NT2/D1 (cell line): Measurements from ENCODE around the gene PEX10.

Experiments
- DNase-seq: peaks from one replicate; pipeline ENCODE4 v3.0.0-alpha.2; 2011; ENCODE audit warnings: low read depth, low spot score
- H3K27me3 ChIP-seq: 2 replicates; pipeline ENCODE4 v1.6.0; 2011; ENCODE audit warnings: mild to moderate bottlenecking; ENCODE audit not compliant: insufficient read length, insufficient read depth
- H3K36me3 ChIP-seq: 2 replicates; pipeline ENCODE4 v1.6.1; 2011; ENCODE audit warnings: mild to moderate bottlenecking, low read length, mixed read lengths; ENCODE audit not compliant: insufficient read depth, insufficient read length
- H3K4me1 ChIP-seq: 2 replicates; pipeline ENCODE4 v1.5.1; 2011; ENCODE audit not compliant: insufficient read depth, insufficient read length
- H3K4me3 ChIP-seq: 2 replicates; pipeline ENCODE4 v1.5.1; 2011; ENCODE audit warnings: low read depth; ENCODE audit not compliant: insufficient read length
- H3K9ac ChIP-seq: 2 replicates; pipeline ENCODE4 v1.6.0; 2011; ENCODE audit warnings: low read depth; ENCODE audit not compliant: insufficient read length
- H3K9me3 ChIP-seq: 2 replicates; pipeline ENCODE4 v1.5.1; 2011; ENCODE audit warnings: mild to moderate bottlenecking, low read length; ENCODE audit not compliant: insufficient read depth
- SUZ12 ChIP-seq: IDR thresholded peaks from 2 replicates; pipeline ENCODE4 v1.6.1; 2011; ENCODE audit not compliant: insufficient read length, insufficient read depth; ENCODE audit errors: extremely low read depth
- YY1 ChIP-seq: IDR thresholded peaks from 2 replicates; pipeline ENCODE4 v1.6.1; 2011; ENCODE audit not compliant: insufficient read length, insufficient read depth
- ZNF274 ChIP-seq: IDR thresholded peaks from 2 replicates; pipeline ENCODE4 v1.6.1; 2011; ENCODE audit warnings: mild to moderate bottlenecking, low read depth, low read length

Gene PEX10

GRCh38 chr1:2437617-2438016 is 25.3 kb upstream of the PEX10 start:
- Histone ChIP-seq H3K9me3 (no peaks in the 10 kb centered on the region), H3K27me3 (peaks cover 13% of the 10 kb centered on the region), H3K9ac (no peak overlapping the region), H3K36me3 (no peaks in the 10 kb centered on the region), H3K4me1 (peaks cover 1% of the 10 kb centered on the region), H3K4me3 (no peak overlapping the region)
- TF ChIP-seq SUZ12: no peak
- no peak for TF ChIP-seq YY1
- no peak for TF ChIP-seq ZNF274
- no peak for DNase-seq

DNA sequence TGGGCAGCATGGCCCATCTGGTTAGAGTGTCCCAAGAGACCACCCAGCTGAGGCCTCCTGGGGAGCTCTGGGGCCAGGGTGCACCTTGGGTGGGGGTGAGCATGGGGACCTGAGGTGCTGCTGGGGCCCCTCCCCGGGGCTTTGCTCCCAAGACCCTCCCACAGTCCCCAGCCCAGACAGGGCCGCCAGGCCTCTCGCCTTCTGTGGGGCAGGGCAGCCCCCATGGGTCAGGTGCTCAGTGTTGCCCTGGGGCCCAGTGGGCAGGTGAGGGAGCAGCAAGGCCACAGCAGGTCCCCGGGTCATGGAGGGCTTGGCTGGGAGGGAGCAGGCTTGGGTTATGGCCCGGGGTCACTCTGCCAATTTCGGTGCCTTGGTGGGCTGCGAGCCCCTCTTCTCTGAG is 24.5 kb upstream of the PEX10 start:
- H3K36me3 ChIP-seq: no peaks in the 10 kb centered on the region
- no peak overlapping the region for H3K9ac ChIP-seq
- no peak for DNase-seq
- H3K4me3 ChIP-seq: no peak overlapping the region
- H3K27me3 ChIP-seq: peaks cover 6% of the 10 kb centered on the region
- peaks cover 4% of the 10 kb centered on the region for H3K4me1 ChIP-seq
- no peak for TF ChIP-seq YY1
- TF ChIP-seq ZNF274: no peak
- no peak for TF ChIP-seq SUZ12
- H3K9me3 ChIP-seq: no peaks in the 10 kb centered on the region

GRCh38 chr1:2435746-2436355 is 23.5 kb upstream of the PEX10 start:
- no peak overlapping the region for H3K9ac ChIP-seq
- peaks cover 4% of the 10 kb centered on the region for H3K27me3 ChIP-seq
- no peak for DNase-seq
- peaks cover 10% of the 10 kb centered on the region for H3K4me1 ChIP-seq
- H3K9me3 ChIP-seq: no peaks in the 10 kb centered on the region
- H3K36me3 ChIP-seq: no peaks in the 10 kb centered on the region
- no peak overlapping the region for H3K4me3 ChIP-seq
- TF ChIP-seq SUZ12 (no peak), ZNF274 (no peak), YY1 (no peak)

DNA sequence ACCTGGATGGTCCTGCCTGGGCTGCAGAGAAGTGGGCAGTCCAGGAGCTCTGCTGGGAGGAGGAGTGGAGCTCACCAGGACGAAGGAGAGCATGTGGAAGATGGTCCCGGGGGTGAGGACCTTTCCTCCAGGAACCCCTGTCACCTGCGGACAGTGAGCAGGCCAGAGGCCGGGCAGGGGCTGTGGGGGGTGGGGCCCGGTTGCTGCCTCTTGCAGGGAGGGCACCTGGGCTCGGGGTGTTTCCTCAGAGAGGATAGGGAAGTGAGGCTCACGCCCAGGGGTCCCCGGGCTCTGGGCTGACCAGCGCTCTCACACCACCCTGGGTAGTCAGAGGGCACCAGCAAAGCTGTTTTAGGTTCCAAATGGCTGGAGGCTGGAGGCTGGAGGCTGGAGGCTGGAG is 22.7 kb upstream of the PEX10 start:
- TF ChIP-seq SUZ12 (no peak), ZNF274 (no peak), YY1 (no peak)
- H3K27me3 ChIP-seq: peaks cover 4% of the 10 kb centered on the region

GRCh38 chr1:2433936-2434655 is 21.7 kb upstream of the PEX10 start:
- no peak for TF ChIP-seq SUZ12
- no peak for TF ChIP-seq ZNF274
- no peak for TF ChIP-seq YY1
- no peak overlapping the region for H3K9ac ChIP-seq
- peaks cover 4% of the 10 kb centered on the region for H3K27me3 ChIP-seq
- no peak overlapping the region for H3K4me3 ChIP-seq
- no peak for DNase-seq
- peaks cover 10% of the 10 kb centered on the region for H3K4me1 ChIP-seq
- no peaks in the 10 kb centered on the region for H3K36me3 ChIP-seq
- H3K9me3 ChIP-seq: peaks cover 14% of the 10 kb centered on the region; the same call in 1 of the 2 replicates

More for the DNA sequence above, 22.7 kb upstream of the PEX10 start:
- Histone ChIP-seq H3K9me3 (peaks cover 4% of the 10 kb centered on the region; the same call in 1 of the 2 replicates), H3K36me3 (no peaks in the 10 kb centered on the region), H3K9ac (no peak overlapping the region), H3K4me3 (no peak overlapping the region), H3K4me1 (peaks cover 10% of the 10 kb centered on the region)
- DNase-seq: no peak

DNA sequence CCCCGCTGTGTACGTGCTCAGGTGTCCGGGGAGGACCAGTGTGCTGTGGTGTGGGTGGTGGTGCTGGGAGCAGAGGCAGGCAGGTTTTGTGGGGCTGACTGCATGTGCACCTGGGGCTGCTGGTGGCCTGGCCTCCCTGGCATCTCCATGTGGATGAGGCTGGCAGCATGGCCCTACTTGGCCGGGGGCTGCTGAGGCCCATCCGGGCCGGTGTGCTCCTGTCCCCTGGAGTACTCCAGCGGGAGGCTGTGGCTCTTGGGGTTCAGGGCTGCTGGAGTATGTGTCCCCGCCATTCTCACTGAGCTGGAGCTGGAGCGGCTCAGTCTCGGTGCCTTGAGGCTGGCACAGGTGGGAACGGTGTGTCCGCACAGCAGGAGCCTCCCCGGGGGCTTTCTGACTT is 20.8 kb upstream of the PEX10 start:
- H3K27me3 ChIP-seq: peaks cover 4% of the 10 kb centered on the region
- no peak overlapping the region for H3K4me3 ChIP-seq
- peaks cover 10% of the 10 kb centered on the region for H3K4me1 ChIP-seq

DNA sequence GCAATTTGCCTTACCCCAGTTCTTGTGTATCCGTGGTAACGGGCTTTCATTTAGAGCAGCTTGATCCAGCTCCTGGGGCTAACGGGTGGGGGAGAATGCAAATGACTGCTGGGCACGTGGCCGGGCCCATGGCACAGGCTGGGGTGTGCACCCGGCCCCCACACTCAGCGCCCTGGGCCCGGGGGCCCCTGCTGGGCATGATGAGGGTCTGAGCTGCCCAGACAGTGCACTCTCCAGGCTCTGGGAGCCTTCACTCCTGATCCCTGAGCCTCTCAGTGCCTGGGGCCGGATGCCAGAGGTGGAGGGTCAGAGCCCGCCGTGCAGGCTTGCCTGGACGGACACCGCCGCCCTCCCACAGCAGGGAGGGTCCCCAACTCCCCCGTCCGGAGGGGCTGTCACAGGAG is 20.1 kb upstream of the PEX10 start:
- Histone ChIP-seq H3K9me3 (peaks cover 16% of the 10 kb centered on the region; the same call in 1 of the 2 replicates), H3K4me3 (no peak overlapping the region), H3K36me3 (no peaks in the 10 kb centered on the region), H3K9ac (no peak overlapping the region), H3K4me1 (peaks cover 10% of the 10 kb centered on the region), H3K27me3 (peaks cover 4% of the 10 kb centered on the region)
- TF ChIP-seq YY1 (no peak), ZNF274 (no peak), SUZ12 (no peak)
- DNase-seq: no peak

More for the DNA sequence above, 20.8 kb upstream of the PEX10 start:
- no peak overlapping the region for H3K9ac ChIP-seq
- TF ChIP-seq YY1 (no peak), ZNF274 (no peak), SUZ12 (no peak)
- H3K9me3 ChIP-seq: peaks cover 16% of the 10 kb centered on the region; the same call in 1 of the 2 replicates
- H3K36me3 ChIP-seq: no peaks in the 10 kb centered on the region
- DNase-seq: no peak
